GM13977 (cell line): Measurements from ENCODE around the gene CDH2.

Experiments used
- DNase-seq: peaks from one replicate; pipeline ENCODE4 v3.0.0; 2012; ENCODE audit warnings: low spot score
- in situ Hi-C: fragments of 300-500 bp; cut with MboI; formaldehyde crosslinking; loops from one replicate; pipeline ENCODE4 v1.12.0; 2022; ENCODE audit warnings: low sequenced_read_pairs, low pct_unique_long_range_greater_than_20kb, mixed read lengths, inconsistent platforms; ENCODE audit not compliant: unreplicated experiment
- TF ChIP-seq, protein P1 (sequence below): IDR thresholded peaks from 2 replicates; pipeline ENCODE4 v1.5.1; 2012; ENCODE audit warnings: mild to moderate bottlenecking, control low read depth; ENCODE audit not compliant: insufficient read depth; ENCODE audit errors: extremely low read depth, missing control alignments

The CDH2 gene

DNA sequence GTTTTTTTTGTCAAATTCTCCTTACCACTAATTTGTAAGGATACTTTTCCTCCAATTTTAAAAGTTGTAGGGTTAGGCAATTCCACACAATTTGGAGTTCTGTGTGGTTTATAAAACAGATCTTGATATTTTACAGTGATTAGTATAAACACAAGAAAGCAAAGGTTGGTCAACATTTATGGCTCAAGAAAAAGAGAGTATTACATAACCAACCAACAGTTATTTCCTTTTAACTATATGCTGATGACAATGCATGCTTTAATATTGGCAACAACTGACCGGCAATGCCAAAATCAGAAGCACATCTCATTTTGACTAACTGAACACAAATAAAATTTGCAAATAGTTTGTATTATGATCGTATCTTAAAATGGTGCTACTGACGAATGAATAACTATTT lies 137.2 kb downstream of the CDH2 start:
- TF ChIP-seq, protein P1, sequence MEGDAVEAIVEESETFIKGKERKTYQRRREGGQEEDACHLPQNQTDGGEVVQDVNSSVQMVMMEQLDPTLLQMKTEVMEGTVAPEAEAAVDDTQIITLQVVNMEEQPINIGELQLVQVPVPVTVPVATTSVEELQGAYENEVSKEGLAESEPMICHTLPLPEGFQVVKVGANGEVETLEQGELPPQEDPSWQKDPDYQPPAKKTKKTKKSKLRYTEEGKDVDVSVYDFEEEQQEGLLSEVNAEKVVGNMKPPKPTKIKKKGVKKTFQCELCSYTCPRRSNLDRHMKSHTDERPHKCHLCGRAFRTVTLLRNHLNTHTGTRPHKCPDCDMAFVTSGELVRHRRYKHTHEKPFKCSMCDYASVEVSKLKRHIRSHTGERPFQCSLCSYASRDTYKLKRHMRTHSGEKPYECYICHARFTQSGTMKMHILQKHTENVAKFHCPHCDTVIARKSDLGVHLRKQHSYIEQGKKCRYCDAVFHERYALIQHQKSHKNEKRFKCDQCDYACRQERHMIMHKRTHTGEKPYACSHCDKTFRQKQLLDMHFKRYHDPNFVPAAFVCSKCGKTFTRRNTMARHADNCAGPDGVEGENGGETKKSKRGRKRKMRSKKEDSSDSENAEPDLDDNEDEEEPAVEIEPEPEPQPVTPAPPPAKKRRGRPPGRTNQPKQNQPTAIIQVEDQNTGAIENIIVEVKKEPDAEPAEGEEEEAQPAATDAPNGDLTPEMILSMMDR, result no peak
- no peak for DNase-seq
- in situ Hi-C loops, result no loop called here

DNA sequence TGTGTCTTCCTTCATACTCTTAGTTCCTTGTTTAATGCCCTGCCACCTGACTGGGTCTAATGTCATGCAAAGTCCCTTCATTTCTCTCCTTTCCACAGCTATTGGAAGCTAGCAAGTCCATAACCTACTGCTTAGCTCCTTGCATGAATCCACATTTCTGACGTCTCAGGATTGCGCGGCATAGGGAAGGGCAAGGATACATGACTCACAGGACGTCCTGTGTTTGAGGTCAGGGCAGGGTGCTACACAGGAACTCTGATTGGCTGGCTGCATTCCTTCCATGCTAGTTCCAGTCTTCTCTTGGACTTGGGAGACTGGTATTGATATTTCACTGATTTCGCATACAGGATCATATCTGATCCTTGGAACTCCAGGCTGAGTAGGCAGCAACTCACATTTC lies 137.9 kb downstream of the CDH2 start:
- TF ChIP-seq, protein P1, result no peak
- in situ Hi-C loops, result no loop called here
- DNase-seq, result no peak

DNA sequence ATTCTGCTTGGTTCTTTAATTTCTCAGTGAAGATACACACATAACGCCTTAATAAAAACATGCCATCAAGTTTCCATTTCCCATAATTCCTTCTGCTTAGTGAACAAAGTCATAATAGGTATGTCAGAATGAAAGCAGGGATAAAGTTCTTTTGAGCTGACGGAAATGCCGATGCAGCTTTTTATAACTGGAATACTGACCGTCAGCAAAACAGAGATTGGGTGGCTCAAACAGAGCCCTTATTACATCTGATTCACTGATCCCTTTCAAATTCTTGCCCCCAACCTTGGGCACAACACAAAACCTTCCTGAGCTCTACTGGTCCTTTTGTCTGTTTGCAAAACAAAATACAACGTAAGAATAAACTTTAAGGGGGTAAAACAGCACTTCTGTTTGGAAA lies 140.4 kb downstream of the CDH2 start:
- DNase-seq, result no peak
- in situ Hi-C loops, result no loop called here
- TF ChIP-seq, protein P1, result no peak

DNA sequence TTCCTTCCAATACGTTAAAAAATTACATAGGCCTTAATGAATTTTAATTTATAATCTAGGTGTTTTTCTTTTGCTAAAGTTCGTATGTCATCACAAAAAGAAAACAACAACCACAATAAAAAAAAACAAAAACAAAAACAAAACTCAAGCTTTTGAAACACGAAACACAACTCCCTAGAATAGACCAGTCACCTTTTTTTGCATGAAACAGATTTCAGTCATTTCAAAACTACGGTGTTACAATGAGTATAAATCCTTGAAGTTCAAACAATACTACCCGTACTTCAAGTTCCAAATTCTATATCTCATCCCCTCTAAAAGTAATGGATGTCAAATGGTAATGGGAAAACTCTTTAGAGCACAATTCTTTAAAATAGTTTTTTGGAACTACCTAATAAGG lies 142.4 kb downstream of the CDH2 start:
- TF ChIP-seq, protein P1, result no peak
- no peak for DNase-seq
- in situ Hi-C loops, result no loop called here

DNA sequence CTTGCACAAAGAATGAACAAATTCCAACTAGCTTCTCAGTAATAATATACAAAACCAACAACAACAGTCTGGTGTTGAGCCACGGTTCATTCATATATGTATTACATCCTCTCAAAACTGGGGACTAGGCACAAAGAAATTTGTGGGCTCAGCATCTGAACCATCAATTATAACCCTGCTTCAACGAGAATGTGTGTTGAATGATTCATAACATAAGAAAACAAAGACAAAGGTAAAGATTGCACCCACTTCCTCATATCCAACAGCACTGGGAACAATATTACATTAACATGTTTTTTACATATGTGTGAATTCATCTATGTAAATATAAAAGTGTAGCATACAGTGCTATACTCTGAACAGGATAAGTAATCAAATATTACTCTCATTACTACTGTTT lies 144.8 kb downstream of the CDH2 start:
- DNase-seq, result no peak
- TF ChIP-seq, protein P1, result no peak
- in situ Hi-C loops, result no loop called here

DNA sequence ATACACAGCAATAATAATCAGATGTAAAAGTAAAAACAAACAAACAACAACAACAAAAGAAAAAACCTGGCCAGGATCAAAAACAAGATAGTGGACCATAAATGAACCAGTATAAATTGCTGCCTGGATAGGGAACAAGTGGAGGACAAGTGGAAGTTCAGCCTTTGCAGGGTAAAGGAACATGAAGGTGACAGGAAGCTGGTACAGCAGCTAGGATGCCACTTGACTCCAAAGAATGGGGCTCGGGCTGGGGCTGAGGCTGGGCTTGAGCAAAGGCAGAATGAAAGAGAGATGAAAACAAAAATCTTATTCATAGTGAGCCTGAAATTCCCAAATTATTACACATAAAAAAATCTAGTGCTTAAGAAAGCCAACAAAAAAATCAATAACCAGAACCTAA lies 146.5 kb downstream of the CDH2 start:
- TF ChIP-seq, protein P1, result no peak
- no peak for DNase-seq
- in situ Hi-C loops, result no loop called here

DNA sequence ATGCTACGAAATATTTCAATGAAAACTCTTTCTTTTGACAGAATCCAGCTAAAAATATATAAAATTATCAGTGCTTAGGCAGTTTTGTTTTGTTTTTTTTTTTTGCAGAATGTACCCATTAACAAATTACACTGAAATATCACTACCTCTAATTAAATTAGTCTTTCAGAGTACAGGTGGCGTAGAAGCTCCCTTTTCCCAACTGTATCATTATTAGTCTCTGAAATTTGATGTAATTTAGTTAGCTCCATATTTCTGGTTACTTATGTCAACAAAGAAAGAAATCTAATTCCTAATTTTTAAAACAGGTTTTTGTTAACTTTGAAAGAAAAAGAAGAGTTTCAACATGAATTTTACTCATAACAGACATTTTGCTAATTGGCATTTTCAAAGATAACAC lies 149.2 kb downstream of the CDH2 start:
- no peak for DNase-seq
- TF ChIP-seq, protein P1, result no peak
- in situ Hi-C loops, result no loop called here
